ENCODE measurements around the gene PLXNA2. TPM values are rescaled to one million over a fixed set of nuclear protein-coding genes. Genes with fewer than 3 reads are reported as not detected.

PLXNA2 gene
- polyA plus RNA-seq, 1 donor = 15.3 TPM

DNA sequence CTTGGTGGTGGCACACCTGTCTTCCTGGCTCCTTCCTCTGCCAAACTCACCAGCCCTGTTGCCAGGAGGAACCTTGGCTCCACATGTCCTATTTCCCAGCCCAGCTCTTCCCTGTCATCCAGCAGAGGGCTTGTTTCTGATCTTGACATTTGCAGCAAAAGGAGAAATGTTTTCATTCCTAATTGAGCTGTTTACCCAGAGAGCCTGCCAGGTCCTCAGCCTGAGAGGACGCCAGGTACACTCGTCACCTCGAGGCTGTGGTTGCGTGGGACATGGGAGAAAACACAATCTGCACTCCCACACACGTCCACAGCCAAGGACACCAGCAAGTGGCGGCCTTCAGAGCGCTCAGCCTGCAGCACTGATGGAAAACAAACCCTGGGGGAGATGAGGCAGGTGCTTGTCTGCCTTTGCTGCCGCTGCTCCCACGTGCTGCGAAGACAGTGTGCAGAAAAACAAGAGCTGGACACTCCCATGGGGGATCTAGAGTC is 200.4 kb downstream of the PLXNA2 start:
- DNase-seq = no peak

DNA sequence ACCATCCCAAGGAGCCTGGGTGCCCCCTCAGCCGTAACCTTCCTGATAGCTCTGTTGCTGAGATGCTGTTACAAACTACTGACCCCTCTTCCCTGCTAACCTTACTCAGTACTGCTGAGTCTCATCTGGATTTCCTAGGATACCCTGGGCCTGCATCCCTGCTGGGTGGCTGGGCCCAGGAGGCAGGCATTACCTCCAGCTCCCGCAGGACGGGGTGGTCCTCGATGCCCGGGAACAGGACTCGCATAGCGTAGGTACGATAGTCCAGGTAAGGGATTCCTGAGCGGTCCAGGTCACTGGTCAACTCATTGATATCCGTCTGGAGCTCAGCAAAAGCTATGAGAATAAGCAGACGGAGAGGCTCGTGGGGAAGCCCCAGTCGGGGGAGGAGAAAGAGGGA is 201.3 kb downstream of the PLXNA2 start:
- DNase-seq = no peak

DNA sequence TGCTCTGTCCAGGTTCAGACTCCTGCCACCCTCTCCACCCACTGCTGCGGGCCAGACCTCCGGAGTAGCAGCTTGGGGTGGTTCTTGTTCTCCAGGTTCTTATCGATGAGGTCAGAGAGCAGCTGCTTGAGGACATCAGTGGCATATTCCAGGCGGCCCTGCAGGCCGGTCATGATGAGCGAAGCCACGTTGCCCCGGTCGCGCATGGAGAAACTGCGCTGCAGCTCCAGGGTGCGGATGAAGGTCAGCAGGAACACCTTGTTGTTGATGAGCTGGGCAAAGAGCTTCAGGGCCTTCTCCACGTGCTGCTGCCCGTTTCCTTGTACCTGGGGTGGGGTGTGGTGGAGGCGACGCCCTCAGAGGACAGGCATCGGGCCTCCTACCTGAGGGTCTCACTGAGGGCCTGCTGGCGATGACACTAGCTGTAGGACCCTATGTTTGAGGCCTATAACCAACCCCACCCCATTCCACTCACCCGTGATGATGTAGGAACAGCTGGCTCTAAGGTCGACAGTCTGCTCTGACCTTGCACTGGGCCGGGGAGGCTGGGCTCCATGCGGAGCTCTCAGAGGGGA is 202.1 kb downstream of the PLXNA2 start:
- DNase-seq = no peak

DNA sequence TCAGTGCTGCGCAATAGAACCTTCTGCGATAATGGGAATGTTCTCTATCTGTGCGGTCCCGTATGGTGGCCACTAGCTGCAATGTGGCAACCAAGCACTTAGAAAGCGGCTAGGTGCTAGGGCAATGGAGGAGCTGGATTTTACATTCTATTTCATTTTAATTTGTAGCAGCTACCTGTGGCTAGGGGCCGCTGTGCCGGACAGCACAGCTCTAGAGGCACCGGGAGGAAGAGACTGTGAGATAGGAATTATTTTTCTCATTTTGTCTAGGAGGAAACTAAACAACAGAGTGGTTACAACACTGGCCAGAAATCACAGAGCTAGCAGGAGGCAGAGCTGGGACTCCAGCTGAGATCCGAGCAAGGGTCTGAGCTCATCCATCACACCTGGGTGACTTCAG is 202.7 kb downstream of the PLXNA2 start:
- no peak for DNase-seq

DNA sequence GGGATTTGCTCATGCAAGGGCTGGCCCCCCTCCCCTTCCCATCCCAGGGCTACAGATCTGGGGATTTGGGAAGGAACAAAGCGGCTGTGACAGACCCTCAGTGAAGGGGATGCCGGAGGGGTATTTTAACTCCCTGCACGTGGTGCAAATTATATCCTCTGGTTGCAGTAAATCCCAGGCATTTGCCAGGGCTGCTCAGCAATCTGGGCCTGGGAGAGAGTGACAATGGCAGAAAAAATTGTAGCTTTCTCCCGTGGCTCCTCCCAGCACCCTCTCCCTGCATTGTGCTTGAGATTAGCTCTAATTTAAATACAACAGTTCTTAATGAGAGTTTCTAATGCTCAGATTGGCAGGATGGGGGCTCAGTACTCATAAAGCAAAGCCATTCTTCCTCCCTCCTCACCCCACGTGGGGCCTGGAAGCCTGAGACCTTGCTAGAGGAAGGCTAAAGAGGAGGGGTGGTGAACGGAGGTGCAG is 203.3 kb downstream of the PLXNA2 start:
- DNase-seq = no peak

DNA sequence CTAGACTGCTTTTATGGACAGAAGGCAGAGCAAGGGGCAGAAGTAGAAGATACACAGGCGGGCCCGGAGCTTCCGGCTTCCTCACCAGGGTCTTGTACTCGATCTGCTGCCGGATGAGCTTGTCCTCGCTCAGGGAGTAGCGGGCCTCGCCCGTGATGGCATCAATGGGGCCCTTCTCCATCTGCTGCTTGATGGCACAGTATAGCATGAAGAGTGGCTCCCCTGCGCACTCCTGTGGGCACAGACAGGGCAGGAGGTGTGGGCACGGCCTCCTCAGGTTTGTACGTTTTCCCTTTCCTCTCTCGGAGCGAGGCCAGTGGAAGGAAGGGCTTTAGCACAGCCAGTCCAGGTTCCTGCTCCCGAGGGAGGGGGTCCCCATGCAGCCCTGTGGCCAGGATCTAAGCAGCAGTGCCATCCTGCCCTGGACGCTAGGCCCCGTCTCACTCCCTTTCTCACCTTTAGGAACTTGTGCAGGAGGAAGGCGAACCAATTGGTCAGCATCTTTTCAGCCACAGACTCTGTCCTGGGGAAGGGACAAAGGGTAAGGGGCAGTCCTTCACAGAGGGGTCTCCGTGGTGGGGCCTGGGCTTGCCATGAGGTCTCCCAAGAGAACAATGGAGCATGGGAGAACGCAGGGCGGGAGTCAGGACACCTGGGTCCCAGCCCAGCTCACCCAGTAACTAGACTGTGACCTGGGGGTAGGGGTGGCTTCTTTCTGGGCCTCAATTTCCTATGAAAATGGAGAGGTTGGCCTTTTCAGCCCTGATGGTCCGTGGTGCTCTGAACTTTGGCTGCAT is 204.4 kb downstream of the PLXNA2 start:
- no peak for DNase-seq

DNA sequence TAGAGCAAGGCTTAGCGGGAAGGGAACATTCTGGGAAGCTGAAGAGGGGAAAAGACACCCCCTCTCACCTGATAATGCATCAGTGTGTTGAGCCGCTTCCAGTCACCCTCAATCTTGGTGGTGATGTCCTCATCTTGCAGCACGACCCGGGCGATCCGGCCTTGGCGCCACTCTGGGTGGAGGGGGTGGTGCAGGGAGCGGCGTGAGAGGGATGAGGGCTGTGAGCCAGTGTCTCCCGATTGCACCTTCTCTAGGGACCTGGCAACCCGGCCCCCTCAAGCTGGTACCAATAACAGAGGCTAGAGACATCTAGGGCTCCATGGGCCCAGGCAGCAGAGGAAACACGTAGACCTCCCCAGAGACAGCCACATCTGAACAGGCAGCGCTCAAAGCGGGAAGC is 205.9 kb downstream of the PLXNA2 start:
- DNase-seq = no peak

DNA sequence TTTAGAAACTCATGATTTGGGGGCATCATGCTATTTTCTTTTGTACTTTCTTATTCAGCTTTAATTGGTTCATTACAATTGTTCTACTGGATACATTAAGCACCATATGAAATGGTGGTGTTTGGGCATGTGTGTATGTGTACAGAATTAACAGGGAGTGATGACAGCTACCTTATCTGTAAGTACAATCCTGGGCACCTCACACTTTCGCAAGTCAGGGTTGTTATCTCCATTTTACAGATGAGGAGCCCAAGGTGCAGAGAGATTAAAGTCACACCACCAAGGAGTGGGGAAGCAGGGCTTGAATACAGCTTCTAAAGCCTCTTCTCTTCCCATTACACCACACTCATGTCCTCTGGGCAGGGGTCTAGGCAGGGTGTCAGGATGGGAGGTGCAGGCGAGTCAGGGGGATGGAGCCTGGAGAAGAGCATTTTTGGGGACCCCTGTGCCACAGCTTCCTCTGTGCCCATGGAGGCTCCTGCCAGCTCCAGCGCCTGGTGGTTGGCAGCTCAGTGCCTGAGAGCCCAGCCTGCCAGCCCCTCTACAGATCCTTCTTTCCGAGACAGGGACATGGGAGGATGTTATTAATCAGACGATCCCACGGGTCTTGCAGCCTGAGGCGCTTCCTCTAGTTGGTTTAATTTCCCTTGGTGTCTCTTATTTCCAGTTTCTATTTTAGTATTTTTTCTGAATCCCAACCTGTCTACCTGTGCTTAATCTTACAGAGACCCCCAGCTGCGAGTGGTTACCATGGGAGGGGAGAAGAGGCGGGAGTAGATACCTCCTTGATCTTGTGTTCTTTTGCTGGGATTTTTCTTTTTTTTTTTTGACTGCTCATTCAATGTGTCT is 207.0 kb downstream of the PLXNA2 start:
- no peak for DNase-seq

DNA sequence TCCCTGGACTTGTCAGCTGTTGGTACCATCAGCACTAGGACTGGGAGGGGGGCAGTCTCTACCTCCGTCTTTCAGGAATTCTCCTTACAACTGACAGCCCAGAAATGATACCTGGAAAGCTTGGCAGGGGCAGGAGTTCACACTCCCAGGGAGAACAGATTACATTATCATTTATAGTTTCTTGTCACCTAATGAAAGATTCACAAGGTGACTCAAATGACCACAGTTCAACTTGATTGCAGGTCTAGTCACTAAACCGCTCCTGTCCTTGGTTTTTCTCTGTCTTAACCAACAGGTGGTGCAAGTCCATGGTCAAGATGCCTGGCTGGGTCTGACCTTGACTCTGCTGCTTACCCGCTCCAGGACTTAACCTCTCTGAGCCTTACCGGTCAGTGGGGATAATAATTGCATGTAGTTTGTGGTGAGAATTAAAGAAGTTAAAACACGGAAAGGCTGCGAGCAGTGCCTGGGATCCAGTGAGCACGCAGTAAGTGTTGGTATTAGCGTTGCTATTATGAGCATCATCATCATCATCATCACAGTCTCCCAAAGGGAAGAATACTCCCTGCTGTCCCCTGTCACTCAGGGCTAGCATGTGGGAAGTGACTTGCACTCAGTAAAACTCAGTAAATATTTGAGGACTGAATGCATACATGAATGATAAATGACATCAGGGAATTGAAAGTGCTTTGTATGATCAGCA is 207.9 kb downstream of the PLXNA2 start:
- no peak for DNase-seq

DNA sequence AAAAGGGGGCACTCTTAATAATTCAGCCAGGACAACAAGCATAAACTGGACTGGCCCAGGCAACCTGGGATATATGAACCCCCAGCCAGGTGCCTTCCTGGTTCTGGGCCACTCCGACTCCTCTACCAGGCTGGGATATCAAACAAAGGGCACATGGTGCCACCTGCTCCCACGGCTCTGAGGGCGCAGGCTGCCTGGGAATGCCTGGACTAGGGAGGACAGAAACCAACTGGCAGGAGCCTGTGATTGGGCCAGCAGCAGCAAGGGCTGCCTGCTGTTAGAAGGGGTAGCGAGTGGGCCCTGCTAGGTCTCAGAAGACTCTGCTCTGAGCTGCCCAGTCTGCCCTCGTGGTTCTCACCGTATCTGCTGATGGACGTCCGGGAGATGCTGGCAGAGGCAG is 210.0 kb downstream of the PLXNA2 start:
- no peak for DNase-seq

DNA sequence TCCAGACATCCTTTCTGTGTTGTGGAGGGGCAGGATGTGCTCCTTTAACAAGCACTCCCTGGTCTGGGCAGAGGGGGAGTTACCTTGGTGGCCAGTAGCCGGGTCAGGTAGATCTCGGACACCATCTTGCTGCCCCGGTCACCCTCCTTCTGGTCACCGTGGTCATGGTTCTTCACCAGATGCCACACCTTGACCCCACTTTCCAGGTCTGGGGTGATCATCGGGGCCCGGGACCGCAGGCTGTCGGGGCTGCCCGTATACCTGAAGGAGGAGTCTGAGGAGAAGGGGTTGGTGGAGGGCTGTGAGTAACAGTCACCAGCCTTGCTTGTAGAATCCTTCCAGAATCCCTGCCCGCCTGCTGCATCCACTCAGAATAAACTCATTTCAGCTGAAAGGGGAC is 210.9 kb downstream of the PLXNA2 start:
- DNase-seq = no peak

DNA sequence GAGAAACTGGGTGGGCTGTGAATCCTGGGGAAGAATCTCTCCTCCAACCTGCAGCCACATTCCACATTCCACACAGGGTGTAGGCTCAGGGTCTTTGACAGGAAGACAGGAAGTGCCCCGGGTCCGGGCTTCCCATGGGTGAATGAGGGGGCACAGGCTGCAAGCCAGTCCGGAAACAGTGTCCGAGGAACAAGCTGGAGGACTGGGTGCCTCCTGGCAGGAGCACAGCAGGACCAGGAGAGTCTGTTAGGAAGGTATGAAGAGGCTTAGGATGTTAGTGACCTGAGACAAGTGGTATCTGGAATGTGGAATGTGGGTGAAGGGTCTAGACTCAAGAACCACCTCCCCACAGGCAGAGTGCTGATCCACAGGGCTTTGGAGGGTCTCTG is 212.3 kb downstream of the PLXNA2 start:
- DNase-seq = no peak

DNA sequence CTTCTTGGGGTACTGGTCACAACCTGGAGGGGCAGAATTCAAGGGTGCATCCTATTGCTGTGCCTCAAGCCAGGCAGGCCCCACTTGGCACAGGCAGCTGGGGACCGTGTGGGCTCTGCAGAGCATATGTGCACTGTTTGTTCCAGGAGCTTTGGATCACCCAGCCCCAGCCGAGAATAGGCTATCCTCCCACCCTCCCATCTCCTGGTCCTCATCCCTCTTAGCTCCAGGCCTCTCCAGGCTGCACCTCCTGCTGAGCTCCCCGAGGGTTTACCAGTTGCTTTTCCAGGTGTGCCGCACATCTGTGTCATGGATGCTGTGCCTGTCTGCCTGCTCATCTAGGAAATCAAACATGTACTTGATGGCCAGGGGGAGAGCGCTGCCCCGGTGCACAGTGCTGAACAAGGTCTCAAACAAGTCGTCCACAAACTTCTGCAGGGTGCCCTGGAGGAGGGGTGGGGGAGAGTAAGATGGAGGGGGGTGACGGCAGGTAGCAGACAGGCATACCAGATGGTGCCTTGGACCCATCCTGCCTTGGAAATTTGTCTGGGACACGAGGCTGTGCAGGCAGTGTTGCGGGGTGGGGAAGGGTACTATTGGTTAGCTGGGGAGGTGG is 212.8 kb downstream of the PLXNA2 start:
- DNase-seq = no peak

DNA sequence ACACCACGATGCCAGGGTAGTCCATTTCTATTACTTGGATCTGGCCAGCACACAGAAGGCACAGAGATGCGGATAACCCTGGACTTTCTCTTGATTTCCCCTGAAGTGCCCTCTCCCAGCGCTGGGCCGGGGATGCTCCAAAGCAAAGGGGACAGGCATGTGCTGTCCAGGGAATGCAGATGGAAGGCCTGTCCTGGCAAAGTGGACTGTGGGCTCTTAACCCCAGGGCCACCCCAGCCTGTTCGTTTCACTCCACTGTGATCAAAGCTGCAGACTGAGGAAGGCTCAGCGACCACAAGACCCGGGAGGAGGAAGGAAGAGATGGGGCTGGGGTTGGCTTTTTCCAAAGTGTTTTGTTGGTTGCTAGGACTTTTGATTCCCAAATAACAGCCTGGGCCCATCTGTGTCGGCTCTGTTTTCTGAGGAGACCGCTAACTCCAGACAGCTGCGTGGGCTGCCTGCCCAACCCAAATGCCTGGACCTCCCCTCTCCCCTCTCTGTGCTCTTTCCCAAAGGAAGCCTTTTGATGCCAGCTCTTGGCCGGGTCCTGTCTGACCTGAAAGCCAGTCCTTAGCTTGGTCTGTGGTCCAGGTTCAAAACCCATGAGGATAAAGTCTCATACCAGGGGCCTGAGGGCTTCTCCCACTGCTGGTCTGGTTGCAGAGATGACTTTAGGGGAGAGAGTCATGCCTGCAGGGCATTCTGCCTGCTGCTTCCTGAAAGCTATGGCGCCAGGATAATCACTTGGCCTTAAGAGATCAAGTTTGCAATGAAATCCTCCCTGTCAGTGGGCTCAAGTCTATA is 213.7 kb downstream of the PLXNA2 start:
- DNase-seq = peak; percentile 76

DNA sequence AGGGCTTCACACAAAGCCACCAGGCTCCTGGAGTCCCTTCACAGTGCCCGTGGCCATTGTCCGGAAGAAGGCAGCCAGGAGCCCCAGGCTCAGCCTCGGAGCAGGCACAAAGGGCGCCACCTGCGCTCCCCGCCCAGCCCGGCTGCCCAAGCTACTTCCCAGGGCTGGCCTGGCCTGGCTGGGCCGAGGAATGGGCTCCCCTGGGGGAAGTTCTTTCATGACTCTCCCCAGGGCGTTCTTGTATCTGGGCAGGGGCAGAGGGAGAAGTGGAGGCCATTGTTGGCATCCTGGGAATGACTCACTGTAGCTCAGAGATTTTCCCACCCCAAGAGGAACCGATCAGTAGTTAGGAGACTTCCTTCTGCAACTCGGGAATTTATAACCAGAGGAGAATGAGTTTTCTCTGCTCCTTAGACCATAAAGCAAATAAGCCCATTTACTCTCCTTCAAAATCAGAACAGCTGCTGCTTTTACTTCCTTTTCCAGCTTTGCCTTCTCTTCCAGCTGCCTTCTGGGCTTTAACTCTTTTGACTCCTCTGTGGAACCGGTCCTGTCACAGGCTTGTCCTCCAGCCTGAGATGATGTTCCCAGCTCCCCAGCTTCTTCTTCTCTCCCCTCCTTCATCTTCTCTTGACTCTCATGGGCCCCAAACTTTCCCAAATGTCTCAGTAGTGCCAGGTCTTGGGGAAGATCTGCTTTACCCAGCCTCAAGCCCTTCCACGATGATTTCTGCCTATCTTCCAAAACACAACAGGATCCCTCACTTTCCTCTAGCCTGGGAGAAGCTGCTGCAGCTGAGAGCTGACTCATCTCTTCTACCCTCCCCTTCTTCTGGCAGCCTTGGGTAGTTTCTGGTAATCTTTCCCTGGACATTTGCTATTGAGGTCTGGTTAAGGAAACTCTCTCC is 214.6 kb downstream of the PLXNA2 start:
- no peak for DNase-seq

DNA sequence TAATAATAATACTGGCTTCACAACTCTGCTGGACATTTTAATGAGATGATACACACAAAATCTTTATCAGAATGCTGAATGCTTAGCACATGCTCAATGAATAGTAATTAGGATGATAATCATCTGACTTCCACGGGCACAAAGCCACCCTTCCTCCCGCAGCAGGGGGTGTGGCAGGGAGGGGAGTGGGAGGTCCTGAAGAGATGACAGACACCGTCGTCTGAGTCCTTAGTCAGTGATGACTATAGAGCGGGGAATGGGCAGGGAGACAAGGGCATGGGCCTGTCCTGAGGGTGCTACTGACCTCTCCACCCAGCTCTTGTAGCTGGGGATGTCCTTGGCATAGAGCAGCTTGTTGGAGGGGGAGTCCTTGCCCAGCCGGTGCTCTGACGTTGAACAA is 215.7 kb downstream of the PLXNA2 start:
- no peak for DNase-seq

DNA sequence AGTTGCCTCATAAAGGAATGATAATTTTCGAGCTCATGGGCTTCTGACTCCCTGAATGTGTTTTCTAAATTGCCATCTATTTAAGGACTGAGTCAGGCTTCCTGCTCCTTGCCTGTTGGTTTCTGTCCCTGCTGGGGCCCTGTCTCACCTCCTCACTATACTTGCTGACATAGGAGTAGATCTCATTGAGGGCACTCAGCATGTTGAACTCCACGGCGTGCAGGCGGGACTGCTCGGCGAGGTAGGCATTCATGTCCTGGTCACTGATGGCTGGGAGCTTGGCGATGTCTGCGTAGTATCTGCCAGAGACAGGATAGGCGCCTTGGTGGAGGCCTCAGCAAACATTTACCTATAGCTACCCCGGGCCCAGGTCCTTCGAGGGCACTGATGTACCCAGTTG is 216.3 kb downstream of the PLXNA2 start:
- no peak for DNase-seq

DNA sequence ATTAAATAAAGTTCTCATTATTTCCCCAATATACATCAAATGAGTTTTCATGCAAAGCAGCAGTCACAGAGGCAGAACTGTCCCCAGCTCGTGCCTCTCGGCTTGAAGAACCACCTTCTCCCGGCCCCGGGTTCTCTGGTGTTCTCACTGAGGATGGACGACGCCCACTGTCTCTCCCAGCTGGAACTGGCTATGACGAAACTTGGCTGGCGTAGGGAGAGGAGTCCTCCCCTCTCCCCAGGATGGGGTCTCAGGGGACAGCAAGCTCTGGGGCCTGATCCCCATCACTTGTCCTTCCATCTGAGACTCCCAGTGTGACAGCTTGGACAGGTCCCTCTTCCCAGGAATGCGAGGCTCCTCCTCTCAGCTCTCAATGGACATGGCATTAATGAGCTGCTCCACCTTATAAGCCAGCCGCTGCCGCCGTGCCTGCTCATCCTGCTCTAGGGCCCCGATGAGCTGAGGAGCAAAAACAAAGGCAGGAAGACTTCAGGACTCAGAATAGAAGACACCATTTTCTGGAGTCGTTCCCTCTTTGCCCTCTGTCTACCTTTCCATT is 217.2 kb downstream of the PLXNA2 start:
- DNase-seq = no peak

DNA sequence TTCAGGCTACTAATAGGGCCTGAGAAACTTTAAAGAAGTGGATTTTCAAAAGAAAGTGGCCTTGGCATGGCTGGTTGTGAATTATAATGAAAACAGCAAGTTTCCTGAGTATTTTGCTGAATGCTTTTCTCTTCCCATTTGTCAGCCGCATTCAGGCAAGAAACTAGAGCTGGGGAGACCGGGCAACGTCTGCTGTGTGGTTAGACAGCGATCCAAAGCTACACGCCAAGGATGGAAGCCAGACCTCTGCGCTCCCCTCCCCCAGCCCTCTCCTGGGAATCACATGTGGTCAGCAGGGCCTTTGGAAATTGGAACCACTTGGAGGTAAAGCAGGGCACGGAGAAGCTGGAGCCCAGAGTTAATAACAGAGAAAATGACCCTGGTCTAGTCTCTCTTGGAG is 219.2 kb downstream of the PLXNA2 start:
- no peak for DNase-seq

Measured in left kidney (tissue), 2 donors.